ENCODE results near the gene CD101. TPM values are rescaled to one million over a fixed set of nuclear protein-coding genes. Genes with fewer than 3 reads are reported as not detected.

Gene CD101
- total RNA-seq, 4 donors from 2014 or later: 0.42 to 3.4 (median 2.2) TPM

- intact Hi-C loops (cut with DNase I): no loop called here
- 85% methylated on average over 3 of the region's 3 CpGs for WGBS, 2 donors
- H3K27me3 ChIP-seq: no peaks in the 10 kb centered on the region
- no peaks in the 10 kb centered on the region for H3K4me1 ChIP-seq
- no peak overlapping the region for H3K4me3 ChIP-seq
- H3K9me3 ChIP-seq: no peaks in the 10 kb centered on the region
- H3K27ac ChIP-seq: no peak overlapping the region
- TF ChIP-seq, protein P1, sequence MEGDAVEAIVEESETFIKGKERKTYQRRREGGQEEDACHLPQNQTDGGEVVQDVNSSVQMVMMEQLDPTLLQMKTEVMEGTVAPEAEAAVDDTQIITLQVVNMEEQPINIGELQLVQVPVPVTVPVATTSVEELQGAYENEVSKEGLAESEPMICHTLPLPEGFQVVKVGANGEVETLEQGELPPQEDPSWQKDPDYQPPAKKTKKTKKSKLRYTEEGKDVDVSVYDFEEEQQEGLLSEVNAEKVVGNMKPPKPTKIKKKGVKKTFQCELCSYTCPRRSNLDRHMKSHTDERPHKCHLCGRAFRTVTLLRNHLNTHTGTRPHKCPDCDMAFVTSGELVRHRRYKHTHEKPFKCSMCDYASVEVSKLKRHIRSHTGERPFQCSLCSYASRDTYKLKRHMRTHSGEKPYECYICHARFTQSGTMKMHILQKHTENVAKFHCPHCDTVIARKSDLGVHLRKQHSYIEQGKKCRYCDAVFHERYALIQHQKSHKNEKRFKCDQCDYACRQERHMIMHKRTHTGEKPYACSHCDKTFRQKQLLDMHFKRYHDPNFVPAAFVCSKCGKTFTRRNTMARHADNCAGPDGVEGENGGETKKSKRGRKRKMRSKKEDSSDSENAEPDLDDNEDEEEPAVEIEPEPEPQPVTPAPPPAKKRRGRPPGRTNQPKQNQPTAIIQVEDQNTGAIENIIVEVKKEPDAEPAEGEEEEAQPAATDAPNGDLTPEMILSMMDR (IDR thresholded peaks at IDR 0.05): no peak
- TF ChIP-seq POLR2A (IDR thresholded peaks at IDR 0.05): no peak
- DNase-seq: no peak
- H3K36me3 ChIP-seq: no peaks in the 10 kb centered on the region
Observed at GRCh38 chr1:117032266-117032665, 30.7 kb downstream of the CD101 start.

DNA sequence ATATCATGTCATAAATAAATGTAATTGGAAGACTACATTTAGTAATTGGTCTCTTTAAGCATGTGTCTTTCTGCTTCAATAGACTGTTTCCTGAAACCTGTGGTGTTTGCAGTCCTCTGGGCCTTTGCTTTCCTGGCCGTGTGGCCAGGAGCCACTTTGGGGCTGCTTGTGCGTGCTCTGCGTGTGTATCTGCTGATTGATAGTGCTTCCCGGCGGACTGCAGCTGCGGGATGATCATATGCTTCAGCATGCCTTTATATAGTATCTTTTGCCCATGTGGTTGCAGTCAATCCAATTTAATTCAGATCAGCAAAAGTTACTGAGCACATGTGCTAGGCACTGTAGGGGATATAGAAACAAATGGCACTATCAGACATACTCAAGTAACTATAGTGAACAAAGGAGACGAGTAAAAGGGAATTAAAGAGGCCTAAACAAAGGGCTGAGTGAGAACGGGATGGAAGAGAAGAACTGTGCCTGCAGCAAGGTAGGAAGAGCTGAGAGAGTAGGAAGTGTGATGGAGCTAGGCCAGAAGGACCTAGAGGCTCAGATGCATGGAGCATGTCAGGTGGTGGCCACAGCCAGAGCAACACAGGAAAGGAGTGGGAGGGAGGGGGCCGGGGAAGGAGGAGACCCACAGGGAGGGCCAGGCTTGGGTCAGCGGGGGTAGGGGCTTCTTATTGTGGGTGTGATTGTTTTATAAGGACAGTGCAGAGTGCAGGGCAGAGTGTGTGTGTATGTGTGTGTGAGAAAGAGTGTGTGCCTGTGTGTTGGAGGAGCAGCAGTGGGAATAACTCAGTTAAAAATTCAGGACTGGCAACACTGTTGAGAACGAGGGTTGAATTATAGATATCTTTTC, 31.4 kb downstream of the CD101 start:
- Histone ChIP-seq H3K27ac (no peak overlapping the region), H3K4me3 (no peak overlapping the region), H3K4me1 (no peaks in the 10 kb centered on the region), H3K9me3 (no peaks in the 10 kb centered on the region), H3K27me3 (no peaks in the 10 kb centered on the region), H3K36me3 (no peaks in the 10 kb centered on the region)
- TF ChIP-seq POLR2A (IDR thresholded peaks at IDR 0.05): no peak
- TF ChIP-seq, protein P1 (IDR thresholded peaks at IDR 0.05): no peak
- DNase-seq: no peak
- 74 to 82% methylated on average over 10 to 11 of the region's 11 CpGs for WGBS, 2 donors
- intact Hi-C loops (cut with DNase I): no loop called here

DNA sequence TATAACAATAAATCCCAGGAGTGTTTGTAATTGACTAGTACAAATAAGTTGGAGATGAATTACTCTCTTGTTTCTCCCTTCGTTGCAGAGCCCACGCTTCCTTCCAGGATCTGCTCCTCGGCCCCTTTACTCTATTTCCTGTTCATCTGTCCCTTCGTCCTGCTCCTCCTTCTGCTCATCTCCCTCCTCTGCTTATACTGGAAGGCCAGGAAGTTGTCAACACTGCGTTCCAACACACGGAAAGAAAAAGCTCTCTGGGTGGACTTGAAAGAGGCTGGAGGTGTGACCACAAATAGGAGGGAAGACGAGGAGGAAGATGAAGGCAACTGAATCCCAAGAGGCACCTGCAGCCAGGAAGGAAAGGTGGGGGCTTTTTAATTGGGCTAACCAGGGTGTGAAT, 32.2 kb downstream of the CD101 start:
- WGBS, 2 donors: 72% methylated on average over 6 to 7 of the region's 7 CpGs
- Histone ChIP-seq H3K4me1 (no peaks in the 10 kb centered on the region), H3K9me3 (no peaks in the 10 kb centered on the region), H3K36me3 (no peaks in the 10 kb centered on the region), H3K27me3 (no peaks in the 10 kb centered on the region), H3K27ac (no peak overlapping the region), H3K4me3 (no peak overlapping the region)
- DNase-seq: no peak
- TF ChIP-seq POLR2A (IDR thresholded peaks at IDR 0.05): no peak
- TF ChIP-seq, protein P1 (IDR thresholded peaks at IDR 0.05): no peak
- intact Hi-C loops (cut with DNase I): no loop called here

- intact Hi-C loops (cut with DNase I): no loop called here
- Histone ChIP-seq H3K36me3 (no peaks in the 10 kb centered on the region), H3K4me3 (no peak overlapping the region), H3K4me1 (no peaks in the 10 kb centered on the region), H3K27me3 (no peaks in the 10 kb centered on the region), H3K9me3 (no peaks in the 10 kb centered on the region), H3K27ac (no peak overlapping the region)
- DNase-seq: no peak
- TF ChIP-seq, protein P1 (IDR thresholded peaks at IDR 0.05): no peak
- no peak for TF ChIP-seq POLR2A (IDR thresholded peaks at IDR 0.05)
- WGBS, 2 donors: 85 to 93% methylated on average over 4 to 7 of the region's 7 CpGs
Observed at GRCh38 chr1:117034791-117035290, 33.3 kb downstream of the CD101 start.

- Histone ChIP-seq H3K4me1 (no peaks in the 10 kb centered on the region), H3K36me3 (no peaks in the 10 kb centered on the region), H3K9me3 (no peaks in the 10 kb centered on the region), H3K27ac (no peak overlapping the region), H3K27me3 (no peaks in the 10 kb centered on the region), H3K4me3 (no peak overlapping the region)
- WGBS, 2 donors: 73 to 93% methylated on average over 4 to 6 of the region's 6 CpGs
- intact Hi-C loops (cut with DNase I): no loop called here
- no peak for TF ChIP-seq POLR2A (IDR thresholded peaks at IDR 0.05)
- TF ChIP-seq, protein P1 (IDR thresholded peaks at IDR 0.05): no peak
- no peak for DNase-seq
Observed at GRCh38 chr1:117036018-117036461, 34.5 kb downstream of the CD101 start.

Data from esophagus squamous epithelium (tissue), 5 donors.